HG03159 (cell line): ENCODE results near the gene TUBD1.
A peak's percentile ranks its signal among the peaks of the same experiment; 100 is the strongest.
"Not testable (repeated sequence)": the region's sequence is repeated elsewhere in the genome, so short reads cannot be mapped to it uniquely, and the experiment has no call there.

ENCODE experiments used
- ATAC-seq: cut with Tn5 transposase; IDR thresholded peaks from one replicate; pipeline ENCODE4 v1.9.1; 2021; ENCODE audit warnings: mild to moderate bottlenecking, moderate library complexity; ENCODE audit not compliant: unreplicated experiment

TUBD1 gene

GRCh38 chr17:59892924-59893675, at the start of gene TUBD1, which contains the start of gene RPS6KB1:
Gene TUBD1, minus strand, starts transcription at chr17:59892943. Its CDS starts 1,941 bp downstream, at chr17:59891002.
Gene RPS6KB1, plus strand, starts transcription at chr17:59893121. Its CDS starts 64 bp downstream, at chr17:59893185.
- ATAC-seq, result peak; percentile 90

- no peak for ATAC-seq
Observed at GRCh38 chr17:59941131-59941530, 48.4 kb upstream of the TUBD1 start.

GRCh38 chr17:59940697-59941096, 48.0 kb upstream of the TUBD1 start:
- not testable (repeated sequence) for ATAC-seq

GRCh38 chr17:59933317-59933716, 40.6 kb upstream of the TUBD1 start:
- ATAC-seq, result not testable (repeated sequence)

GRCh38 chr17:59930768-59931167, 38.0 kb upstream of the TUBD1 start:
- not testable (repeated sequence) for ATAC-seq

GRCh38 chr17:59930121-59930520, 37.4 kb upstream of the TUBD1 start:
- ATAC-seq, result not testable (repeated sequence)

- ATAC-seq, result not testable (repeated sequence)
Observed at GRCh38 chr17:59920637-59921036, 27.9 kb upstream of the TUBD1 start.

GRCh38 chr17:59916446-59916845, 23.7 kb upstream of the TUBD1 start:
- ATAC-seq, result no peak

GRCh38 chr17:59914274-59914854, 21.6 kb upstream of the TUBD1 start:
- no peak for ATAC-seq

GRCh38 chr17:59907467-59907866, 14.7 kb upstream of the TUBD1 start:
- no peak for ATAC-seq

- no peak for ATAC-seq
Observed at GRCh38 chr17:59903455-59903854, 10.7 kb upstream of the TUBD1 start.

- no peak for ATAC-seq
Observed at GRCh38 chr17:59901604-59902003, 8.9 kb upstream of the TUBD1 start.

GRCh38 chr17:59899099-59899498, 6.4 kb upstream of the TUBD1 start:
- ATAC-seq, result no peak

GRCh38 chr17:59897090-59897489, 4.3 kb upstream of the TUBD1 start:
- ATAC-seq, result no peak

GRCh38 chr17:59893676-59894100, 945 bp upstream of the TUBD1 start:
- no peak for ATAC-seq

GRCh38 chr17:59892251-59892923, 356 bp downstream of the TUBD1 start:
- ATAC-seq, result peak; percentile 45

- no peak for ATAC-seq
Observed at GRCh38 chr17:59890720-59891119, 2.0 kb downstream of the TUBD1 start.

GRCh38 chr17:59888145-59888750, 4.5 kb downstream of the TUBD1 start:
- no peak for ATAC-seq

- no peak for ATAC-seq
Observed at GRCh38 chr17:59884861-59885260, 7.9 kb downstream of the TUBD1 start.

- no peak for ATAC-seq
Observed at GRCh38 chr17:59878624-59879023, 14.1 kb downstream of the TUBD1 start.

- no peak for ATAC-seq
Observed at GRCh38 chr17:59877965-59878364, 14.8 kb downstream of the TUBD1 start.
